K562 (cell line): ENCODE results near the gene RALY. TPM values are rescaled to one million over a fixed set of nuclear protein-coding genes. Genes with fewer than 3 reads are reported as not detected.

Experiments
- BRF2 ChIP-seq: IDR thresholded peaks from 3 replicates; pipeline ENCODE4 v1.6.1; 2011; ENCODE audit warnings: borderline replicate concordance, mild to moderate bottlenecking; ENCODE audit not compliant: insufficient read length, insufficient read depth
- FOXJ3 ChIP-seq: sonication (generic); formaldehyde crosslinking; IDR thresholded peaks from 2 replicates; pipeline ENCODE4 v1.4.0; 2020; ENCODE audit warnings: mild to moderate bottlenecking, missing genetic modification reagents
- HMG20A ChIP-seq: fragments of 450-650 bp; formaldehyde crosslinking; conservative IDR thresholded peaks from 2 replicates; pipeline ENCODE4 v1.4.0; 2020; ENCODE audit warnings: mild to moderate bottlenecking, mixed read lengths
- KAT8 ChIP-seq: fragments of 450-650 bp; IDR thresholded peaks from 2 replicates; pipeline ENCODE4 v1.6.1; 2016; ENCODE audit warnings: low read depth, mild to moderate bottlenecking
- KDM1A ChIP-seq, 2 experiments: fragments of 450-650 bp; IDR thresholded peaks; 2 replicates each; pipeline ENCODE4 v1.6.1; 2016; ENCODE audit warnings: mild to moderate bottlenecking in 2 of 2
- KLF1 ChIP-seq: fragments of 450-650 bp; IDR thresholded peaks from 2 replicates; pipeline ENCODE4 v1.6.1; 2016; ENCODE audit warnings: missing genetic modification characterization, missing compliant biosample characterization
- KLF10 ChIP-seq: fragments of 250-450 bp; sonication (Bioruptor Pico); IDR thresholded peaks from 2 replicates; pipeline ENCODE4 v1.6.1; 2021; ENCODE audit warnings: matching md5 sums
- KLF16 ChIP-seq: IDR thresholded peaks from 2 replicates; pipeline ENCODE4 v1.6.1; 2016; ENCODE audit warnings: antibody characterized with exemption
- MED1 ChIP-seq: sonication (generic); formaldehyde crosslinking; IDR thresholded peaks from 2 replicates; pipeline ENCODE4 v1.8.1; 2023; ENCODE audit warnings: missing genetic modification reagents, borderline replicate concordance
- MYNN ChIP-seq, 2 experiments: sonication (generic); formaldehyde crosslinking in 1 of 2; IDR thresholded peaks; 2 replicates each; pipeline versions ENCODE4 v1.5.0 to v1.6.1; 2016 to 2020; ENCODE audit warnings: antibody characterized with exemption in 1 of 2, missing genetic modification reagents in 1 of 2
- OTX1 ChIP-seq: fragments of 450-650 bp; formaldehyde crosslinking; IDR thresholded peaks from 2 replicates; pipeline ENCODE4 v1.4.0; 2022; ENCODE audit warnings: mild to moderate bottlenecking
- PCBP1 ChIP-seq: fragments of 200-400 bp; formaldehyde crosslinking; IDR thresholded peaks from 2 replicates; pipeline ENCODE4 v1.6.1; 2018; ENCODE audit warnings: mild to moderate bottlenecking, low read depth, low read length; ENCODE audit not compliant: poor library complexity, severe bottlenecking
- PHB2 ChIP-seq: fragments of 450-650 bp; IDR thresholded peaks from 2 replicates; pipeline ENCODE4 v1.6.1; 2017; ENCODE audit warnings: low read depth
- POLR3G ChIP-seq: IDR thresholded peaks from 2 replicates; pipeline ENCODE4 v1.6.1; 2011; ENCODE audit not compliant: insufficient read length, insufficient replicate concordance; ENCODE audit errors: extremely low read depth
- PTBP1 ChIP-seq: fragments of 200-400 bp; formaldehyde crosslinking; IDR thresholded peaks from 2 replicates; pipeline ENCODE4 v1.6.1; 2017; ENCODE audit warnings: low read depth, low read length
- RBM22 ChIP-seq: fragments of 200-400 bp; formaldehyde crosslinking; IDR thresholded peaks from 2 replicates; pipeline ENCODE4 v1.6.1; 2018; ENCODE audit warnings: low read length, low read depth; ENCODE audit not compliant: poor library complexity, severe bottlenecking
- SAFB ChIP-seq: fragments of 200-400 bp; formaldehyde crosslinking; IDR thresholded peaks from 2 replicates; pipeline ENCODE4 v1.6.1; 2017; ENCODE audit warnings: low read depth, low read length, borderline replicate concordance
- ZBTB12 ChIP-seq: fragments of 250-450 bp; sonication (Bioruptor Pico); IDR thresholded peaks from 2 replicates; pipeline ENCODE4 v1.4.0; 2020
- ZBTB5 ChIP-seq: fragments of 450-650 bp; IDR thresholded peaks from 2 replicates; pipeline ENCODE4 v1.6.1; 2017; ENCODE audit warnings: antibody characterized with exemption
- ZNF121 ChIP-seq: sonication (generic); formaldehyde crosslinking; conservative IDR thresholded peaks from 2 replicates; pipeline ENCODE4 v1.8.0; 2022; ENCODE audit warnings: missing genetic modification reagents
- ZNF212 ChIP-seq: fragments of 450-650 bp; formaldehyde crosslinking; IDR thresholded peaks from 2 replicates; pipeline ENCODE4 v1.4.0; 2020; ENCODE audit warnings: mild to moderate bottlenecking
- ZNF324 ChIP-seq: fragments of 250-450 bp; sonication (Bioruptor Pico); IDR thresholded peaks from 2 replicates; pipeline ENCODE4 v1.4.0; 2020; ENCODE audit warnings: mild to moderate bottlenecking
- ZNF384 ChIP-seq: IDR thresholded peaks from 2 replicates; pipeline ENCODE4 v1.6.1; 2012; ENCODE audit warnings: low read depth, low read length, improper control_type of control experiment
- ZNF830 ChIP-seq: fragments of 250-450 bp; sonication (Bioruptor Pico); IDR thresholded peaks from 2 replicates; pipeline ENCODE4 v1.5.0; 2021; ENCODE audit warnings: mild to moderate bottlenecking
- polyA plus RNA-seq, 8 experiments: library from polyadenylated mRNA; depleted of rRNA in 4 of 8; stranded (reverse) in 5 of 8; unstranded in 3 of 8; fragments of >200 nt; fragmentation: Nextera tagmentation in 2 of 8; fragmentation: Illumina TruSeq in 1 of 8; extraction: Ambion mirVana in 2 of 8; extraction: Trizol in 1 of 8; gene quantifications; 2 replicates each; pipeline versions ENCODE4 v1.2.1 to v1.2.3, GENCODE V29; 2011 to 2014; ENCODE audit warnings: inconsistent platforms in 1 of 8, missing spikeins in 1 of 8
- total RNA-seq, 7 experiments: library from RNA; depleted of rRNA in 6 of 7; stranded (reverse); fragments of >200 nt in 6 of 7; fragmentation: Illumina TruSeq in 2 of 7; extraction: Trizol in 2 of 7; gene quantifications; 2 replicates each; pipeline versions ENCODE4 v1.2.1 to v1.2.3, GENCODE V29; 2011 to 2021; ENCODE audit warnings: low replicate concordance in 1 of 7
- TF ChIP-seq, protein P1 (sequence below): fragments of 450-650 bp; IDR thresholded peaks from 2 replicates; pipeline ENCODE4 v1.6.1; 2018; ENCODE audit warnings: mild to moderate bottlenecking, low read depth; ENCODE audit not compliant: partially characterized antibody

Gene RALY
- total and polyA plus RNA-seq, 9 of the 15 experiments (the other 6 are each of a cell fraction or from before 2014, with no cell fraction given): 0.80 to 207 (median 128) TPM

DNA sequence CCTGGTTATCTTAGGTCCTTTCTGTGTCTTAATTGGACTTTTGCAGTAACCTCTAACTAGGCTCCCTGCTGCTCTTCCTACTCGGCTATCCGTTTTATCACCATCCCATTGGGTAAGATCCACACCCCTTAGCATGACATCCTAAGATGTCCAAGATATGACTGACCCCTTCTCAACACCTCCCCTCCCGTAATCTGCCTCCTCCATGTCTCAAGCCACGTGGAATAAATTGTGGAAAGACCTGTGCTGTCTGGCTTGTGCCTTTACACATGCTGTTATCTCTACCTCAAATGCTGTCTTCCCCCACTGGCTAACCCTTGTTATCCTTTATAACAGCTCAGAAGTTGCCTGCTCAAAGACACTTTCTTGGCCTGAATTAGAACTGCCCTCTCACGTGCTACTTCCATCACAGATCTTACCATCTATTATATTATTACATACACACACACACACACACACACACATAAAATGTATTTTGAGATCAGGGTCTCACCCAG lies 91.9 kb downstream of the RALY start (continued):
- TF ChIP-seq ZBTB12 (CRISPR knock-in tag): 0 out of 2 replicates have a peak, but pooled peaks have one; percentile 6
- no peak for TF ChIP-seq ZNF324 (CRISPR knock-in tag)
- TF ChIP-seq HMG20A (CRISPR knock-in tag): no peak
- TF ChIP-seq MYNN (IDR thresholded peaks at IDR 0.05): no peak
- no peak for TF ChIP-seq MYNN (CRISPR knock-in tag; IDR thresholded peaks at IDR 0.05)
- TF ChIP-seq PTBP1: no peak
- TF ChIP-seq KLF1 (tag): no peak
- TF ChIP-seq BRF2: no peak
- TF ChIP-seq MED1: no peak
- peak; percentile 84 for TF ChIP-seq KLF16
- peak; percentile 78 to 84; a peak in 3 of 4 replicates for TF ChIP-seq KDM1A (IDR thresholded peaks at IDR 0.05)
- no peak for TF ChIP-seq PCBP1
- TF ChIP-seq RBM22: no peak
- no peak for TF ChIP-seq SAFB
- TF ChIP-seq, protein P1, sequence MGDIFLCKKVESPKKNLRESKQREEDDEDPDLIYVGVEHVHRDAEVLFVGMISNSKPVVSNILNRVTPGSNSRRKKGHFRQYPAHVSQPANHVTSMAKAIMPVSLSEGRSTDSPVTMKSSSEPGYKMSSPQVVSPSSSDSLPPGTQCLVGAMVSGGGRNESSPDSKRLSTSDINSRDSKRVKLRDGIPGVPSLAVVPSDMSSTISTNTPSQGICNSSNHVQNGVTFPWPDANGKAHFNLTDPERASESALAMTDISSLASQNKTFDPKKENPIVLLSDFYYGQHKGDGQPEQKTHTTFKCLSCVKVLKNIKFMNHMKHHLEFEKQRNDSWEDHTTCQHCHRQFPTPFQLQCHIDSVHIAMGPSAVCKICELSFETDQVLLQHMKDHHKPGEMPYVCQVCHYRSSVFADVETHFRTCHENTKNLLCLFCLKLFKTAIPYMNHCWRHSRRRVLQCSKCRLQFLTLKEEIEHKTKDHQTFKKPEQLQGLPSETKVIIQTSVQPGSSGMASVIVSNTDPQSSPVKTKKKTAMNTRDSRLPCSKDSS: no peak
- TF ChIP-seq ZBTB5: no peak
- TF ChIP-seq ZNF212 (CRISPR knock-in tag): no peak
- TF ChIP-seq OTX1 (CRISPR knock-in tag): no peak
- no peak for TF ChIP-seq POLR3G
- no peak for TF ChIP-seq KLF10 (CRISPR knock-in tag)
- TF ChIP-seq ZNF121 (CRISPR knock-in tag): no peak
- no peak for TF ChIP-seq KAT8
- TF ChIP-seq FOXJ3 (CRISPR knock-in tag): no peak
- TF ChIP-seq ZNF830: no peak
- no peak for TF ChIP-seq ZNF384
- peak; percentile 79 for TF ChIP-seq PHB2
